NCI-H187 (cell line): ENCODE results near the gene PLEKHG3.
"Not testable (repeated sequence)": the region's sequence is repeated elsewhere in the genome, so short reads cannot be mapped to it uniquely, and the experiment has no call there.

ENCODE experiments used
- DNase-seq, 2 experiments: peaks; one replicate each; lab custom pipeline; 2025; lab: John Stamatoyannopoulos, UW

The PLEKHG3 gene

GRCh38 chr14:64688031-64688430, 16.2 kb upstream of the PLEKHG3 start:
- no peak for DNase-seq

DNA sequence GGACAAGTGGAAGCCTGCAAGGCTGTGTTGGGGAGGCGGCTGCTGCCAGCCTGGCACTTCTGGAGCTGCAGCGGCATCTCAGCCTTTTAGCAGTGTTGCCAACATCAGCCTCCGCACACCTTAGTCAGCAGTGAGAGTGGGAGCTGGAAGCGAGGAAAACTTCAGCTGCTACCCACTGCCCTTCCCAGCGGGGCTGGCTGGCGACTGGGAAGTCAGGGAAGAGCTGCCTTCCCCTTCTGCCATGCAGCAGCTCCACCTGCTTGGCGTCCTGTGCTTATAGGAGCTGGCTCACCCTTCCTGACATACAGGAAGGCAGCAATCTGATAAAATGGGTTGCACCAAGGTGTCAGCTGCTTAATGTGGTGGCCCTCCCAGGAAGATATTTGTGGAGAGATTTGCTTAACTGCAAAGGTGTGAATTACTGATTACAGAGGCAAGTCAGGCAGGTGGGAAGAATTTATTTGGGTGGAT, 15.4 kb upstream of the PLEKHG3 start:
- DNase-seq = no peak

- no peak for DNase-seq
Observed at GRCh38 chr14:64689289-64689688, 14.9 kb upstream of the PLEKHG3 start.

DNA sequence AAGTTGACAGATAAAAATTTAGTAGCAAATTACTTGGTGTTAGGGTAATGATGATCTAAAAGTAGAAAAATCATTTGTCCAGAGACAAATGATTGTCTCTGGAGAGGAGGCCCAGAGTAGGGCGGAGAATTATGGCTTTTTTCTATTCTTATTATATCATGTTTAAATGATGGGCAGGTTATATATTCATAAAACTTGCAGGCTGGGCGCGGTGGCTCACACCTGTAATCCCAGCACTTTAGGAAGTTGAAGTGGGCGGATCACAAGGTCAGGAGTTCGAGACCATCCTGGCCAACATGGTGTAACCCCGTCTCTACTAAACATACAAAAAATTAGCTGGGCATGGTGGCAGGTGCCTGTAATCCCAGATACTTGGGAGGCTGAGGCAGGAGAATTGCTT, 13.6 kb upstream of the PLEKHG3 start:
- DNase-seq = not testable (repeated sequence)

- no peak for DNase-seq
Observed at GRCh38 chr14:64691376-64691775, 12.8 kb upstream of the PLEKHG3 start.

DNA sequence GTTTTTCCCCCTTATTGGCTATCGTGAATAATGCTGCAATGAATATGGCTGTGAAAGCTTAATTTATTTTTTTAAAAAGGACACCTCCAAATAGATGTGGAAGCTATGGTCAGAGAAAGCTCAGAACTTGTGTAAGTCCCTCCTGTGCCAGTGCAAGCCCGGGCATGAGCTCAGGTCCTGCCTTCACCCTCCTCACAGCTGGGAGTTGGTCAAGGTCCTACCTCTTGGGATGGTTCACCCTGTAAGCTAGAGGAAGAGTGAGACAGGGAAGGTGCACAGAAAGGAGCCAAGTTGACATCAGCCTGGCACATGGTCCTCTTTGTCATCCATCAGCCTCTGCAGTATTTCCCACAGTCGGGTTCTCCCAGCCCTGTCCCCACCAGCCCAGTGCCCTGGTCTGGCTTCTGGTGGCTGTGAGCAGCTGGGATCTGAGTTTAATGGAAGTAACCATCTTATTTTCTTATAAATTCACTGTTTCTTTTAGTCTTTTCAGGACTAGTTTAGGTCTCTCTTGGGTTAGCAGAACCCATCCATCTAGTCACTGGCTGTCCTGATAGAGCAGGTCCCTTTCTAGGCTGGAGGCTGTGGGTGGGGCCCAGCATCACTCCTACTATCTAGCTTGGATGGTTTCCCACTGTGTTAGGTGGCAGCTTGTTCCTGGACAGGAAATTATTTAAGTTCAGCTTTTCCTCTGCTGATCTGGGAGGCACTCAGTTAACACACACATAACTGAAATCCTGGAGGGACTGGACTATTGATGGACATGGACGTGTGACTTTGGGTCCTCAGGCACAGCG, 11.8 kb upstream of the PLEKHG3 start:
- no peak for DNase-seq

- DNase-seq = no peak
Observed at GRCh38 chr14:64692986-64693809, 11.0 kb upstream of the PLEKHG3 start.

DNA sequence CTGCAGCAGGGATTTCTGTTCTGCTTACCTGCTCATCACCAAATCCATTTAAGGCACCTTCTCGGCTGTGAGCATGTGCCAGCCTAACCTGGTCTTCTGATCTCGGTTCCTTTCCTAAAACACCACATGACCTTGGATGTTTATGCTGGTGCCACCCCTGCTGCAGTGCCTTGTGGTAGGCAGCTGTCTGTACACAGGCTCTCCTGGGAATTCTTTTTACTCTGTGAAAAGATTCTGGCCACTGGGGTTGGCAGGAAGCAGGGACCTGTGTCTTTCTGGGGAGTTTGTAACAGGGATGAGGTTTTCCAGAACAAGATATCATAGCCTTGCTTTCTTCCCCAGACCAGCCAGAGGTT, 10.4 kb upstream of the PLEKHG3 start:
- DNase-seq = no peak

DNA sequence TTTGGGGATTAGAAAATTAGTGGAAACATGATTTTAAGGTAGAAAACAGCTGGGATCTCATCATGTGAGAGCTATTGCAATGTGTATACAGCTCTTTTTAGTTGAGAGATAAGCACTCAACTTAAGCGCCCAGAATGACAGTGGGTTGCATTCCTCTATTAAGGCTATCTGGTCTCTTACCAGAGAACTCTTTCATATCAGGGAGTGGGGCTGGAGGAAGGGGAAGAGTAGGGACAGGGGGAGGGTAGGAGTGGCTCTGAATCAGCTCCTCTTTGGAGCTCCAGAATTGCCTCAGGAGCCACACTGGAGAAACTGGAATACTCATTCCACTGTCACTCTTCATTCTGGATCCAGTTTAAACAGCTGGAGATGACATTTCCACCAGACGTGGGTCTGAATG, 9.2 kb upstream of the PLEKHG3 start:
- DNase-seq = no peak

- no peak for DNase-seq
Observed at GRCh38 chr14:64696355-64696857, 7.8 kb upstream of the PLEKHG3 start.

- peak; percentile 32 to 46 for DNase-seq
Observed at GRCh38 chr14:64698903-64699302, 5.3 kb upstream of the PLEKHG3 start.

DNA sequence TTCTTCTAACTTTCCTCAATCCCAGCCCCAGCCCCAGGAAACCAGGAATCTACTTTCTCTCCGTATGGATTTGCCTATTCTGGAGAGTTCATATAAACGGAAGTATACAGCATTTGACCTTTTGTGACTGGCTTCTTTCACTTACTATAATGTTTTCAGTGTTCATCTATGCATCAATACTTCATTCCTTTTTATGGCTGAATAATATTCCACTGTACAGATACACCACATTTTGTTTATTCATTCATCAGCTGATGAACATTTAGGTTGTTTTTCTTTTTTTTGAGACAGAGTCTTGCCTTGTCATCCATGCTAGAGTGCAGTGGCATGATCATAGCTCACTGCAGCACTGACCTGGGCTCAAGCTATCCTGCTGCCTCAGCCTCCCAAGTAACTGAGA, 3.9 kb upstream of the PLEKHG3 start:
- DNase-seq = no peak

DNA sequence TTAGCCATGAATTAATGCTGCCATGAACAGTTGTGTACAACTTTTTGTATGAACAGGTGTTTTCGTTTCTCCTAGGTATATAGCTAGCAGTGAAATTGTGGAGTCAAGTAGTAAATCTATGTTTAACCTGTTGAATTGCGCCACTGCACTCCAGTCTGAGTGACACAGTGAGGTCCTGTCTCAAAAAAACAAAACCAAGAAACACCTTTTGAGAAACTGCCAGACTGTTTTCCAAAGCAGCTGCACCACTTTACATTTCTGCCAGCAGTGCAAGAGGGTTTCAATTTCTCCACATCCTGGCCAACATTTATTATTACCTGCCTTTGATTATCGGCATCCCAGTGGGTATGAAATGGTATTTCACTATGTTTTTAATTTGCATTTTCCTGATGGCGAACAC, 3.3 kb upstream of the PLEKHG3 start:
- no peak for DNase-seq

DNA sequence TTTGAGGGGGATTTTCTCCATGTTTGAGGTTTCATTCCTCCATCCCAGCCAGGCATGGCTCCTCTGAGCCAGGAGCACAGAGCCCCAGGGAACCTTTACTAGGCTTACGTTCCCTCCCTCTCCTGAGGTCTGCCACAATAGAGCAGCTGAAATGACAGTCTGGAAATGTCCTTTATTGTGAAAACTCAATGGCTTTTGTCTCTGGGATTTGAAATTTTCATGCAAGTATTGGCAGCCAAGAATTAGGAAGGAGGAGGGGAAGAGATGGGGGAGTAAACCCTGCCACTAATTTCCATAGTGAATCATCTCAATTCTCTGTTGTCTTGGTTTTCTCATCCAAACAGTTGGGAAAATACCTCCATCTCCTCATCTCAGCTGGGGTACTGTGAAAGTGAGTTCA, 2.6 kb upstream of the PLEKHG3 start:
- no peak for DNase-seq

DNA sequence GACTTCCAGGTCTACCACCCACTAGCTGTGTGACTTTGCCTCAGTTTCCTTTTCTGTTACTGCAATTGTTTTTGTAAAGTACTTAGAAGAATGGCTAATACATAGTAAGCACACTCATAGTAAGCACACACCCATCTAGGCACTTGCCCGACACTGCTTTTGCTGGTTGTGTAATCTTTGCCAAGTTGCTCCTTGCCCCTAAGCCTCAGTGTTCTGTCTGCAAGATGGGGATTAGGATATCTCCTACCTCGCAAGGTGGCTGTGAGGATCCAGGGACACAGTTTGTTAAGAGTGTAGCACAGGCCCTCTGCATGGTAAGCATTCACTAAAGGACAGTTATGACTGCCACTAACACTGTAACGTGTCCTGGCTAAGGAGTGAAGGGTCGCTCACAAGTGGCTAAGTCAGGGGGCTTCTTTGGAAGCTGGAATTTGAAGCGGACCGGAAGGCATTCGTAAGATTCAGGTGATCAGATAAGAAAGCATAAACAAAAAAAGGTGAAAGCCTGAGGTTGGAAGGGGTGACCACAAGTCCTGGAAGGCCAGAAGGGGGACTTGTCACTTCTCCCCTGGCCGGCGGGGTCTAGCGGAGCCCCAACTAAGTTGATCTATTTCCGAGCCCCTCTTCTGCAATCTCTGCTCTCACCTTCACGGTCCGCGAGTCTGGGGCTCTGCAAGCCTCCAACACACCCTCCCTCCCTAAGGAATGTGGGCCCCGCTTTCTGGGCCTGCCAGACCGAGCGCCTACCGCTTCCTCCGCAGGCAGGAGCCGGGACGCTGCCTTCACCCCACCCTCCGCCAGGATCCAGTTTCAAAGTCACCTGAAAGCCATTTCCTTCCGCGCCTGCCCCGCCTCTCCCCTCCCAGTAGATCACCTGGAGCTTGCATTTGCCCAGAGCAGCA, 1.5 kb upstream of the PLEKHG3 start:
- peak; percentile 14 to 37 for DNase-seq

DNA sequence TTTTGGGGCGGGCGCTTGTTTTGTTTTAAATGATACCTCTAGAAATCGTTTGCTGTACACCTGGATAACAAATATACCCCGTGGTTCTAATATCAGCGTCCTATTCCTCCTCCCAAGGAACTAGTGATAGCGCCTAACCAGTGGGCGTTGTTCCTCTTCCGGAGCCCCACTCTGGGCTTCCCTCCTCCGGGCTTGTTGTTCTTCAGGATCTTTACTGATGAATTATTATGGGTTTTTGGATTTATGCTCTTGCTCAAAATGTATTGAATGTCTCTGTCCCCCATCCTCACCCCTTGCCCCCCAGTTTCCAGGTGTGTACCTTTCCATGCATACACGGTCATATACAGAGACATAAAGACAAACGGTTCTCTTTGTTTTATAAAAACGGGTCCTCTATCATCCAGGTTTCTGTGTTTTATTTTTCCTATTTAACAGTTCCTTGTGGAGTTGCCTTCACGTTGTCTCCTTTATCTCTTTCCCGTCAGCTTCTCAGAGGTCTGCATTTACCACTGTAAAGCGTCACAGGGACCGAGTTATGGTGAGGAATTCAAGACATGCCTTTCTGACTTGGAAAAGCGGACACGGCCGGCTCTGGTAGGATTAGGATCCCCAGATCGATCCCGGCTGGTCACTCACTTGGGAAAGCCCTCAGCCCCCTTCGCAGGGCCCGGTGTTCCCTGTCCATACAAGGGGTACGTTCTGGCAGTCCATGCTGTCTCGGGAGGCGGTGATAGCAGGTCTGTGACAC, 655 bp upstream of the PLEKHG3 start:
- DNase-seq = no peak

- DNase-seq = no peak
Observed at GRCh38 chr14:64704743-64705380, 638 bp downstream of the PLEKHG3 start.

GRCh38 chr14:64705381-64706118, 1.3 kb downstream of the PLEKHG3 start:
- DNase-seq = no peak

- DNase-seq = no peak
Observed at GRCh38 chr14:64706119-64706592, 1.9 kb downstream of the PLEKHG3 start.
